K562 (cell line): ENCODE measurements around the gene ITGAL. TPM values are rescaled to one million over a fixed set of nuclear protein-coding genes. Genes with fewer than 3 reads are reported as not detected.

ENCODE experiments used
- ARHGAP35 ChIP-seq: fragments of 450-650 bp; IDR thresholded peaks from 2 replicates; pipeline ENCODE4 v1.6.1; 2018; ENCODE audit not compliant: partially characterized antibody
- BRF1 ChIP-seq: IDR thresholded peaks from 3 replicates; pipeline ENCODE4 v1.6.1; 2011; ENCODE audit warnings: borderline replicate concordance, mild to moderate bottlenecking; ENCODE audit not compliant: insufficient read length; ENCODE audit errors: extremely low read depth
- DMBX1 ChIP-seq: fragments of 250-450 bp; sonication (Bioruptor Pico); IDR thresholded peaks from 2 replicates; pipeline ENCODE4 v1.8.0; 2022; ENCODE audit warnings: inconsistent platforms, mild to moderate bottlenecking, moderate library complexity, borderline replicate concordance
- GMEB1 ChIP-seq: fragments of 250-450 bp; sonication (Bioruptor Pico); IDR thresholded peaks from 2 replicates; pipeline ENCODE4 v1.4.0; 2020; ENCODE audit warnings: mild to moderate bottlenecking
- HDAC6 ChIP-seq: IDR thresholded peaks from 2 replicates; pipeline ENCODE4 v1.6.1; 2012; ENCODE audit warnings: low read depth, mild to moderate bottlenecking, control low read depth, inconsistent platforms, low read length, moderate library complexity
- HNRNPUL1 ChIP-seq: fragments of 200-400 bp; formaldehyde crosslinking; IDR thresholded peaks from 2 replicates; pipeline ENCODE4 v1.6.1; 2017; ENCODE audit warnings: low read length
- MCM7 ChIP-seq, 2 experiments: fragments of 450-650 bp; IDR thresholded peaks; 2 replicates each; pipeline ENCODE4 v1.6.1; 2016 to 2018
- NONO ChIP-seq, 2 experiments: fragments of 200-400 bp in 1 of 2; fragments of 450-650 bp in 1 of 2; formaldehyde crosslinking in 1 of 2; IDR thresholded peaks; 2 replicates each; pipeline ENCODE4 v1.6.1; 2017; ENCODE audit warnings: low read depth in 2 of 2, mild to moderate bottlenecking in 2 of 2, moderate library complexity in 2 of 2, low read length in 1 of 2
- NR1H2 ChIP-seq: sonication (generic); formaldehyde crosslinking; IDR thresholded peaks from 2 replicates; pipeline ENCODE4 v1.4.0; 2020; ENCODE audit warnings: mild to moderate bottlenecking, missing genetic modification reagents
- RFX7 ChIP-seq: fragments of 250-450 bp; sonication (Bioruptor Pico); IDR thresholded peaks from 2 replicates; pipeline ENCODE4 v1.5.1; 2021; ENCODE audit warnings: mild to moderate bottlenecking
- SREBF1 ChIP-seq: fragments of 150-350 bp; IDR thresholded peaks from 2 replicates; pipeline ENCODE4 v1.6.1; 2014; ENCODE audit warnings: antibody characterized with exemption, low read depth, low read length, borderline replicate concordance
- ZC3H11A ChIP-seq: IDR thresholded peaks from 2 replicates; pipeline ENCODE4 v1.6.1; 2012; ENCODE audit warnings: low read depth, low read length, improper control_type of control experiment
- ZC3H4 ChIP-seq: sonication (generic); formaldehyde crosslinking; IDR thresholded peaks from 2 replicates; pipeline ENCODE4 v1.9.0; 2021; ENCODE audit warnings: missing genetic modification reagents, borderline replicate concordance
- ZNF311 ChIP-seq: fragments of 250-450 bp; sonication (Bioruptor Pico); IDR thresholded peaks from 2 replicates; pipeline ENCODE4 v1.4.0; 2020; ENCODE audit warnings: mild to moderate bottlenecking, moderate library complexity
- ZNF780A ChIP-seq: fragments of 250-450 bp; sonication (Bioruptor Pico); IDR thresholded peaks from 2 replicates; pipeline ENCODE4 v1.5.0; 2021; ENCODE audit warnings: mild to moderate bottlenecking
- polyA plus RNA-seq, 8 experiments: library from polyadenylated mRNA; depleted of rRNA in 4 of 8; stranded (reverse) in 5 of 8; unstranded in 3 of 8; fragments of >200 nt; fragmentation: Nextera tagmentation in 2 of 8; fragmentation: Illumina TruSeq in 1 of 8; extraction: Ambion mirVana in 2 of 8; extraction: Trizol in 1 of 8; gene quantifications; 2 replicates each; pipeline versions ENCODE4 v1.2.1 to v1.2.3, GENCODE V29; 2011 to 2014; ENCODE audit warnings: inconsistent platforms in 1 of 8, missing spikeins in 1 of 8
- total RNA-seq, 7 experiments: library from RNA; depleted of rRNA in 6 of 7; stranded (reverse); fragments of >200 nt in 6 of 7; fragmentation: Illumina TruSeq in 2 of 7; extraction: Trizol in 2 of 7; gene quantifications; 2 replicates each; pipeline versions ENCODE4 v1.2.1 to v1.2.3, GENCODE V29; 2011 to 2021; ENCODE audit warnings: low replicate concordance in 1 of 7
- TF ChIP-seq, protein P1 (sequence below): sonication (generic); formaldehyde crosslinking; IDR thresholded peaks from 2 replicates; pipeline ENCODE4 v1.8.1; 2023; ENCODE audit warnings: mild to moderate bottlenecking, missing genetic modification reagents
- TF ChIP-seq, protein P2 (sequence below): sonication (generic); formaldehyde crosslinking; IDR thresholded peaks from 2 replicates; pipeline ENCODE4 v1.8.0; 2023; ENCODE audit warnings: missing genetic modification reagents, mild to moderate bottlenecking, borderline replicate concordance
- TF ChIP-seq, protein P3 (sequence below): fragments of 250-450 bp; sonication (Bioruptor Pico); IDR thresholded peaks from 2 replicates; pipeline ENCODE4 v1.5.0; 2022; ENCODE audit warnings: mild to moderate bottlenecking

Gene ITGAL
- total and polyA plus RNA-seq, 9 of the 15 experiments (the other 6 are each of a cell fraction or from before 2014, with no cell fraction given) = 0.01 to 0.53 TPM; not detected in 7

- TF ChIP-seq GMEB1 (CRISPR knock-in tag) (peak; percentile 95), RFX7 (CRISPR knock-in tag) (no peak), NR1H2 (CRISPR knock-in tag) (no peak; the same call in 1 of the 2 replicates), ZNF311 (CRISPR knock-in tag) (no peak), BRF1 (no peak), SREBF1 (no peak), ZC3H4 (CRISPR knock-in tag) (no peak), DMBX1 (peak; percentile 67; the same call in 1 of the 2 replicates), HDAC6 (no peak), ZNF780A (CRISPR knock-in tag) (no peak), ZC3H11A (no peak), MCM7 (IDR thresholded peaks at IDR 0.05) (no peak), NONO (IDR thresholded peaks at IDR 0.05; ENCODE audit: low read depth in 2 of 2, low read length in 1 of 2) (no peak), HNRNPUL1 (no peak), ARHGAP35 (no peak)
- TF ChIP-seq, protein P1, sequence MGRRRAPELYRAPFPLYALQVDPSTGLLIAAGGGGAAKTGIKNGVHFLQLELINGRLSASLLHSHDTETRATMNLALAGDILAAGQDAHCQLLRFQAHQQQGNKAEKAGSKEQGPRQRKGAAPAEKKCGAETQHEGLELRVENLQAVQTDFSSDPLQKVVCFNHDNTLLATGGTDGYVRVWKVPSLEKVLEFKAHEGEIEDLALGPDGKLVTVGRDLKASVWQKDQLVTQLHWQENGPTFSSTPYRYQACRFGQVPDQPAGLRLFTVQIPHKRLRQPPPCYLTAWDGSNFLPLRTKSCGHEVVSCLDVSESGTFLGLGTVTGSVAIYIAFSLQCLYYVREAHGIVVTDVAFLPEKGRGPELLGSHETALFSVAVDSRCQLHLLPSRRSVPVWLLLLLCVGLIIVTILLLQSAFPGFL (CRISPR knock-in tag) = no peak
- TF ChIP-seq, protein P2, sequence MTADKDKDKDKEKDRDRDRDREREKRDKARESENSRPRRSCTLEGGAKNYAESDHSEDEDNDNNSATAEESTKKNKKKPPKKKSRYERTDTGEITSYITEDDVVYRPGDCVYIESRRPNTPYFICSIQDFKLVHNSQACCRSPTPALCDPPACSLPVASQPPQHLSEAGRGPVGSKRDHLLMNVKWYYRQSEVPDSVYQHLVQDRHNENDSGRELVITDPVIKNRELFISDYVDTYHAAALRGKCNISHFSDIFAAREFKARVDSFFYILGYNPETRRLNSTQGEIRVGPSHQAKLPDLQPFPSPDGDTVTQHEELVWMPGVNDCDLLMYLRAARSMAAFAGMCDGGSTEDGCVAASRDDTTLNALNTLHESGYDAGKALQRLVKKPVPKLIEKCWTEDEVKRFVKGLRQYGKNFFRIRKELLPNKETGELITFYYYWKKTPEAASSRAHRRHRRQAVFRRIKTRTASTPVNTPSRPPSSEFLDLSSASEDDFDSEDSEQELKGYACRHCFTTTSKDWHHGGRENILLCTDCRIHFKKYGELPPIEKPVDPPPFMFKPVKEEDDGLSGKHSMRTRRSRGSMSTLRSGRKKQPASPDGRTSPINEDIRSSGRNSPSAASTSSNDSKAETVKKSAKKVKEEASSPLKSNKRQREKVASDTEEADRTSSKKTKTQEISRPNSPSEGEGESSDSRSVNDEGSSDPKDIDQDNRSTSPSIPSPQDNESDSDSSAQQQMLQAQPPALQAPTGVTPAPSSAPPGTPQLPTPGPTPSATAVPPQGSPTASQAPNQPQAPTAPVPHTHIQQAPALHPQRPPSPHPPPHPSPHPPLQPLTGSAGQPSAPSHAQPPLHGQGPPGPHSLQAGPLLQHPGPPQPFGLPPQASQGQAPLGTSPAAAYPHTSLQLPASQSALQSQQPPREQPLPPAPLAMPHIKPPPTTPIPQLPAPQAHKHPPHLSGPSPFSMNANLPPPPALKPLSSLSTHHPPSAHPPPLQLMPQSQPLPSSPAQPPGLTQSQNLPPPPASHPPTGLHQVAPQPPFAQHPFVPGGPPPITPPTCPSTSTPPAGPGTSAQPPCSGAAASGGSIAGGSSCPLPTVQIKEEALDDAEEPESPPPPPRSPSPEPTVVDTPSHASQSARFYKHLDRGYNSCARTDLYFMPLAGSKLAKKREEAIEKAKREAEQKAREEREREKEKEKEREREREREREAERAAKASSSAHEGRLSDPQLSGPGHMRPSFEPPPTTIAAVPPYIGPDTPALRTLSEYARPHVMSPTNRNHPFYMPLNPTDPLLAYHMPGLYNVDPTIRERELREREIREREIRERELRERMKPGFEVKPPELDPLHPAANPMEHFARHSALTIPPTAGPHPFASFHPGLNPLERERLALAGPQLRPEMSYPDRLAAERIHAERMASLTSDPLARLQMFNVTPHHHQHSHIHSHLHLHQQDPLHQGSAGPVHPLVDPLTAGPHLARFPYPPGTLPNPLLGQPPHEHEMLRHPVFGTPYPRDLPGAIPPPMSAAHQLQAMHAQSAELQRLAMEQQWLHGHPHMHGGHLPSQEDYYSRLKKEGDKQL (CRISPR knock-in tag) = no peak
- TF ChIP-seq, protein P3, sequence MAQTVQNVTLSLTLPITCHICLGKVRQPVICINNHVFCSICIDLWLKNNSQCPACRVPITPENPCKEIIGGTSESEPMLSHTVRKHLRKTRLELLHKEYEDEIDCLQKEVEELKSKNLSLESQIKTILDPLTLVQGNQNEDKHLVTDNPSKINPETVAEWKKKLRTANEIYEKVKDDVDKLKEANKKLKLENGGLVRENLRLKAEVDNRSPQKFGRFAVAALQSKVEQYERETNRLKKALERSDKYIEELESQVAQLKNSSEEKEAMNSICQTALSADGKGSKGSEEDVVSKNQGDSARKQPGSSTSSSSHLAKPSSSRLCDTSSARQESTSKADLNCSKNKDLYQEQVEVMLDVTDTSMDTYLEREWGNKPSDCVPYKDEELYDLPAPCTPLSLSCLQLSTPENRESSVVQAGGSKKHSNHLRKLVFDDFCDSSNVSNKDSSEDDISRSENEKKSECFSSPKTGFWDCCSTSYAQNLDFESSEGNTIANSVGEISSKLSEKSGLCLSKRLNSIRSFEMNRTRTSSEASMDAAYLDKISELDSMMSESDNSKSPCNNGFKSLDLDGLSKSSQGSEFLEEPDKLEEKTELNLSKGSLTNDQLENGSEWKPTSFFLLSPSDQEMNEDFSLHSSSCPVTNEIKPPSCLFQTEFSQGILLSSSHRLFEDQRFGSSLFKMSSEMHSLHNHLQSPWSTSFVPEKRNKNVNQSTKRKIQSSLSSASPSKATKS = no peak
Measured at GRCh38 chr16:30534368-30535105, 62.0 kb downstream of the ITGAL start, which contains the start of gene ZNF747 (continued).
